Activated T-helper 1 cell treated with anti-CD3 and anti-CD28 coated beads, Interleukin-12 subunit alpha, Interleukin-12 subunit beta, Interleukin-2, Interleukin-4 antibody, amounts not matched to agents 30 ng/mL and 10 ng/mL and 1 ng/mL, durations not matched to agents 14 hours and 24 hours and 36 hours (primary cell): ENCODE data around the gene ATP6V1C2. TPM values are rescaled to one million over a fixed set of nuclear protein-coding genes. Genes with fewer than 3 reads are reported as not detected.

ENCODE experiments used
- DNase-seq: peaks from one replicate; pipeline ENCODE4 v3.0.0; 2021; ENCODE audit warnings: low spot score
- H3K27ac Mint-ChIP-seq: one replicate; pipeline ENCODE4 v1.8.0; 2021; ENCODE audit warnings: mild to moderate bottlenecking, mixed read lengths
- H3K27me3 Mint-ChIP-seq: one replicate; pipeline ENCODE4 v1.8.0; 2022; ENCODE audit warnings: mild to moderate bottlenecking, moderate library complexity, mixed read lengths; ENCODE audit not compliant: insufficient read depth
- H3K36me3 Mint-ChIP-seq: one replicate; pipeline ENCODE4 v1.8.0; 2021; ENCODE audit warnings: low read depth, mixed read lengths
- H3K4me1 Mint-ChIP-seq: one replicate; pipeline ENCODE4 v1.8.0; 2021; ENCODE audit warnings: low read depth, mixed read lengths
- H3K4me3 Mint-ChIP-seq: one replicate; pipeline ENCODE4 v1.8.0; 2021; ENCODE audit warnings: mild to moderate bottlenecking, moderate library complexity, mixed read lengths
- H3K9me3 Mint-ChIP-seq: one replicate; pipeline ENCODE4 v1.8.0; 2021; ENCODE audit warnings: mixed read lengths
- intact Hi-C: fragments of 100-400 bp; cut with micrococcal nuclease; formaldehyde crosslinking; loops from one replicate; pipeline ENCODE4 v1.15.1; 2024
- total RNA-seq: library from RNA; stranded (reverse); gene quantifications from 2 replicates; pipeline ENCODE4 v1.2.3, GENCODE V29; 2022

ATP6V1C2 gene
- total RNA-seq, 1 donor from 2014 or later: 0.05 TPM

DNA sequence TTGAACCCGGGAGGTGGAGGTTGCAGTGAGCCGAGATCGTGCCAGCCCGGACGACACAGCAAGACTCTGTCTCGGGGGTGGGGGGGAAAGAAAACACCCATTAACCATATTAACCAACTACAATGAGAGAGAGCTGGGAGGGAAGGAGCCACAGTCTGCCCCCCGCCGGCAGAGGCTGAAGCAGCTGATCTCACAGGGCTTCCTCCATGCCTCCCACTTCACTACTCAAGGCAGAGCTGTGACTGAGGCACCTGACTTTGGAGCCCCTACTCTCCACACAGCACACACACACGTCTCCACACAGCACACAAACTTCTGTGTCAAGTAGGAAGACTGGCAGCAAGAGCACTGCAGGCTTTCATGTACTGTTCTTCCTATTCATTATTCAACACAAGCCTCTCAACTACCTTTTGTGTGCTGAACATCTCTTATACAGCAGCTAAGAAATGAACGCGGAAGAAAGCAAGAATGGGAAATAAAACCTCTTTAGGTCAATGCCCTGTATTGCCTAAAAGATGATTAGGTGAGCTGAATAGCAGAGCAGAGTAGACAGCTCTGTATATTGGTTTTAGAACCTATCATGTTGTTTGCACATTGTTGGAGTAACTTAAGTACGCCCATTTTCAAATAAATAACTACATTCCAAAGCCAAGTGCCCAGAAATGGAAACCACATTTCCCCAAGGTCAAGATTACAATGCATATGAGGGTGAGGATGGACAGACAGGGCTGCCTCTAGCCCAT lies 65.0 kb downstream of the ATP6V1C2 start:
- peaks cover 62% of the 10 kb centered on the region for H3K36me3 Mint-ChIP-seq
- no peak for DNase-seq
- H3K9me3 Mint-ChIP-seq: no peaks in the 10 kb centered on the region
- intact Hi-C loops: no loop called here
- peaks cover 6% of the 10 kb centered on the region for H3K4me1 Mint-ChIP-seq
- H3K27ac Mint-ChIP-seq: no peak overlapping the region
- H3K4me3 Mint-ChIP-seq: no peak overlapping the region
- H3K27me3 Mint-ChIP-seq: no peaks in the 10 kb centered on the region

DNA sequence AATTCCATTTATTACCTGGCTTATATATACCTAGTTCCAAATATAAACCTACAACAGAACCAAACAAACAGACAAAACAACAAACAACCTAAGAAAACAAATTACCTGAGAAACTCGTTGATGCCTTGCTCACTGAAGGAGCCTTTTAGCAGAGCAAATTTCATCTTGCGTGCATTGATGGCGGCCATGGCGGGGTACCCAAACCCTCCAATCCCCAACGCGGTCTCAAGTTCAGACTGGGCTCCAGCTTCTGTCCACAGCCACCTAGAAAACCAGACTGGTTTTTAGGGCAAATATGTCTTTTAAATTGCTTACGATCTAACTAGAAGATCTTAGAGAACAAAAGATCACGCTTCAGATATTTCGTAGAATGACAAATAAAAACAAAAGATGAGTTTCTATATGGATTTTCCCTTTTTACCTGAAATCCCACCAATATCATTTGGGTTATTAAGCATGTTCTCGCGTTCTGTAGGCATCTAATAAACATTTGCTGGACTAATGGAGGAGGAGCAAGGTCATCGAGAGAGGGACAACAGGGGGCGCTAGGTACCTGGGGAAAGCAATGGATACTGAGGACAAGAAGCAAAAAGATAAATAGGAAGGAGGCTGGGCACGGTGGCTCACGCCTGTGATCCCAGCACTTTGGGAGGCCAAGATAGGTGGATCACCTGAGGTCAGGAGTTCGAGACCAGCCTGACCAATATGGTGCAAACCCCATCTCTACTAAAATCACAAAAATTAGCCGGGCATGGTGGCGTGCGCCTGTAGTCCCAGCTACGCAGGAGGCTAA lies 65.9 kb downstream of the ATP6V1C2 start:
- Mint-ChIP-seq H3K4me1 (peaks cover 9% of the 10 kb centered on the region), H3K27me3 (no peaks in the 10 kb centered on the region), H3K36me3 (peaks cover 64% of the 10 kb centered on the region), H3K4me3 (no peak overlapping the region), H3K27ac (no peak overlapping the region), H3K9me3 (no peaks in the 10 kb centered on the region)
- no peak for DNase-seq
- intact Hi-C loops: no loop called here

DNA sequence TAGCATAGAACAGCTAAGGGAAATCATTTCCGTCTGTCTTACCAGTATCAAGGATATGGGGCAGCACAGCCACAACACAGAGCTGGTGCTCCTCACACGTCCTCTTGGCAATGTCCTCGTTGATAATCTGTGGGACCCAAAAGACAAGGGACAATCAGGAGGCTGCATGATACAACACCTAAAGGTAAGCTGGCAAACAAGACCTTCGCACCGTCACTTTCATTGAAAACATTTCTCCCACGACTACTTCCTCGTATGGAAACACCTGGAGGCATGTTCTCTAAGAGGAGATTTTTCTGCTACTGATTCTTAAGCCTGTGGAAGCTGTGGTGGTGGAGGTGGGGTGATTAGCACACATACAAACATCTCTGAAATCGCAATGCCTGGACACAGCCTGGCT lies 67.4 kb downstream of the ATP6V1C2 start:
- Mint-ChIP-seq H3K36me3 (peaks cover 67% of the 10 kb centered on the region), H3K4me3 (no peak overlapping the region), H3K4me1 (peaks cover 14% of the 10 kb centered on the region), H3K9me3 (no peaks in the 10 kb centered on the region), H3K27ac (no peak overlapping the region), H3K27me3 (no peaks in the 10 kb centered on the region)
- intact Hi-C loops: no loop called here
- DNase-seq: no peak

DNA sequence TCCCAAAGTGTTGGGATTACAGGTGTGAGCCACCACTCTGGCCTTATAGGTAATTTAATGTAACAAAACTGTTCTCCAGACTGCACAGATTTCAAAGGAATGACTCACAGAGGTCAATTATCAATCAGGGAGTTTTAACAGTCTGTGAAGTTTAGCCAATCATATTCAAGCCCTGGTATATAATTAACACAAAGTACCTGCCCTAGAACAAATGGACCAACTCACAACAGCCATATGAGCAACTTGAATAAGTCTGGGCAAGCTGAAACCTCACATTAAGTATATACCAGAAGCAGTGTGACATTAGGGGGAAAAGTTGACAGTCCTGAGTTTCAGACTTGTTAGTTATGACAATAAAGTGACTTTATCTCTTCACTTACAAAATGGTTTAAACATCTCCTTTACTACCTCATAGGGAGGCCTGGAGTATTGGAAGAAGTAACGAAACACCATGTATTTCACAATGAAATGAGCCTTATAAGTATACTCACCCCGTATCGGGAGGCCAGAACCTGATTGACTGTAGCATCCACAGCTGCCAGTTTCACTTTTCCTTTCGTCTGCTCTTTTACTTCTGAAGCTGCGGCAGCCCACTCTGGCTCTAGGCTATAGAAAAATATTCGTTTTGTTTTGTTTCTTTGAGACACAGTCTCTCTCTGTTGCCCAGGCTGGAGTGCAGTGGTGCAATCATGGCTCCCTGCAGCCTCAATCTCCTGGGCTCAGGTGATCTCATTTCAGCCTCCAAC lies 69.0 kb downstream of the ATP6V1C2 start:
- Mint-ChIP-seq H3K27me3 (no peaks in the 10 kb centered on the region), H3K9me3 (no peaks in the 10 kb centered on the region), H3K4me3 (no peak overlapping the region), H3K36me3 (peaks cover 71% of the 10 kb centered on the region), H3K4me1 (peaks cover 15% of the 10 kb centered on the region), H3K27ac (no peak overlapping the region)
- DNase-seq: no peak
- intact Hi-C loops: no loop called here

DNA sequence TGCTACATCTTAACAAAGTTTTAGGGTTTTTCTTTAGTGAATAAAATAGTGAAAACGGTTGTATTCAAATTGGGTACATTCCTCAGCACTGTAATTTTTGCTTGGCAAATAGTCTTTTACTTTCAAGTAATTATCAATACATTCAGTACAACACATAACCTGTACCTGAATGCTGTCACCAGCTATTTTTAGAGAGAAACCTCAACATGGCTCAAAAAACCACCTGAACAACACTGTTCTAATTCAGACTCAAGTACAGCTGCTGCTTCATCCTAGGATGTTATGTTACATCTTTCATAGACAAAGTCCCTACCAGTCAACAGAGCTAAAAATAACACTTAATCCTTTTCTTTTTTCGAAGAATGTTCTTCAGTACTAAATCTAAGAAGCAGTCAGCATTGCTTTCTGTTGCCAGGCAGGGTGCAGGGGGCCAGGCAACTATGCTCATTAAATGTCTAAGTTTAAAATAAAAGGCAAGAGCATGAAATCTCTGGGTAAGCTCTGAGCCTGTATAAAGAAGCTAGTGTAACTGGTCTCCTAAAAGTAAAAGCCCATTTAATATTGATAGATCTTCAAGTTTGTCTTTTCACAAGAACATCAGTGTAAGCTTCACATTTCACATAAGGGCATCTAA lies 70.7 kb downstream of the ATP6V1C2 start:
- Mint-ChIP-seq H3K27ac (no peak overlapping the region), H3K27me3 (no peaks in the 10 kb centered on the region), H3K4me1 (peaks cover 19% of the 10 kb centered on the region), H3K4me3 (no peak overlapping the region), H3K36me3 (peaks cover 69% of the 10 kb centered on the region), H3K9me3 (no peaks in the 10 kb centered on the region)
- intact Hi-C loops: no loop called here
- DNase-seq: no peak

DNA sequence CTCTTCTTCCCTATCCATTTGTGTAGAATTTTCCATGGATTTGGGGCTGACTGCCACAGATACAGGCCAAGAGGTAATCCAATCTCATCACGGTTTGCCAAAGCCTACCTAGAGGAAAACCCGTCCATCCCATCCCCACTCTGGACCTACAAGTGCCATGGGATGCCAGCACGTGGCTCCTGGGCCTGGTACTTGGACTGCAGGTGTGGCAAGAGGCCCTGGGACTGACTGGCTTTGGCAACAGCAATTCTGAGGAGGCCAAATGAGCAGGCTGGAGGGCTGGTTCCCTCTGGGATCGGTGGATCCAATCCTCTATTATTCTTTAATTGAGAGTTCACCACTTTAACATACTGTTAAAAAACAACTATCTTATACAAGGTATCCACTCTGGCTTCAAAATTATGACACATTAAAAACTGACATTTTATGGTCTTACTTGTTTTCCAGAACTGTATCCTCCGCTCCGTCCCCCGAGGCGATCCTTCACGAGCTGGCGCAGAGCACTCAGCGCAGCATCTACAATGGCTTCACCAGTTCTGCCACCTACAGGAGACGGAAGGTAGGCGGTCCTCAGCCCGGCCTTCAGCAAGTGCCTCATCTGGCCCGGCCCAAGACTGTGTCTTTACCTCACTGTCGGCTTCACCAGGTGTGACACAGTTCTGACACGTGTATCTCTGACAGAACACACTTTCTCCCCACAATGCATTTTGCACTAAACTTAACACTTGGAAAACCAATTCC lies 71.4 kb downstream of the ATP6V1C2 start:
- peaks cover 65% of the 10 kb centered on the region for H3K36me3 Mint-ChIP-seq
- H3K27ac Mint-ChIP-seq: no peak overlapping the region
- no peaks in the 10 kb centered on the region for H3K27me3 Mint-ChIP-seq
- H3K9me3 Mint-ChIP-seq: no peaks in the 10 kb centered on the region
- no peak for DNase-seq
- no peak overlapping the region for H3K4me3 Mint-ChIP-seq
- intact Hi-C loops: no loop called here
- peaks cover 19% of the 10 kb centered on the region for H3K4me1 Mint-ChIP-seq

DNA sequence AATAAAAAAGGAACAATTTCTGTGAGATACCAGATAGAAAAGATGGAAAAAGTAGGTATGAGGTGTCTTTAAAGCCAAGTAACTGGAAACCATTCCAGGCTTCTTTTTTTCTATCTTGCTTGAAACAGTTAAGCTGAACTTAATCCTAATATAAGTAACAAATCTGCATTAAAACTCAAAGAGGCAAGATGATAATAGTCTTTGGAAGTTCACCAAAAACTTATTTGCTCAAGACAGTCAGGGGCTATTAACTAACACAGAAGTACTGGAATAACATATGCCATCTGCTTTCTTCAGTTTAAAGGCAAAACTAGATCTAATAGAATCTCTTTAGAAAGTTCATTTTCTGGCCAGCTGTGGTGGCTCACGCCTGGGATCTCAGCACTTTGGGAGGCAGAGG lies 72.4 kb downstream of the ATP6V1C2 start:
- H3K4me3 Mint-ChIP-seq: no peak overlapping the region
- no peak overlapping the region for H3K27ac Mint-ChIP-seq
- H3K27me3 Mint-ChIP-seq: no peaks in the 10 kb centered on the region
- H3K9me3 Mint-ChIP-seq: no peaks in the 10 kb centered on the region
- peaks cover 22% of the 10 kb centered on the region for H3K4me1 Mint-ChIP-seq
- H3K36me3 Mint-ChIP-seq: peaks cover 60% of the 10 kb centered on the region
- DNase-seq: no peak
- intact Hi-C loops: no loop called here

DNA sequence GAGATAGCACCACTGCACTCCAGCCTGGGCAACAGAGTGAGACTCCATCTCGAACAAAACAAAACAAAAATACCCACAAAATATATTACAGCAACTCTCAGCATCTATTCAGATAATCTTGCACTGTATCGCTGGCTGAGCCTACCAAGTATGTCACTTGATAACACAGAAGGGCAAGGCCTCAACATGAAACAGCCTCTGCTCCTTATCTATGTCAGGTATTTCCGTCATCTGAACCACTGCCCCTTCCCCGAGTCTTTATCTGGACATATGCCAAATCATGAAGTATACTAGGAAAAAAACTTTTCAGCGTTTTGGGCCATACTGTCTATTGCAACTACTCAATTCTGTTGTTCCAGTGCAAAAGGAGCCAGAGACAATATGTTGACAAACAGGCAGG lies 73.4 kb downstream of the ATP6V1C2 start:
- Mint-ChIP-seq H3K27ac (no peak overlapping the region), H3K9me3 (no peaks in the 10 kb centered on the region), H3K36me3 (peaks cover 55% of the 10 kb centered on the region), H3K4me1 (peaks cover 24% of the 10 kb centered on the region), H3K27me3 (no peaks in the 10 kb centered on the region), H3K4me3 (no peak overlapping the region)
- intact Hi-C loops: no loop called here
- DNase-seq: no peak

DNA sequence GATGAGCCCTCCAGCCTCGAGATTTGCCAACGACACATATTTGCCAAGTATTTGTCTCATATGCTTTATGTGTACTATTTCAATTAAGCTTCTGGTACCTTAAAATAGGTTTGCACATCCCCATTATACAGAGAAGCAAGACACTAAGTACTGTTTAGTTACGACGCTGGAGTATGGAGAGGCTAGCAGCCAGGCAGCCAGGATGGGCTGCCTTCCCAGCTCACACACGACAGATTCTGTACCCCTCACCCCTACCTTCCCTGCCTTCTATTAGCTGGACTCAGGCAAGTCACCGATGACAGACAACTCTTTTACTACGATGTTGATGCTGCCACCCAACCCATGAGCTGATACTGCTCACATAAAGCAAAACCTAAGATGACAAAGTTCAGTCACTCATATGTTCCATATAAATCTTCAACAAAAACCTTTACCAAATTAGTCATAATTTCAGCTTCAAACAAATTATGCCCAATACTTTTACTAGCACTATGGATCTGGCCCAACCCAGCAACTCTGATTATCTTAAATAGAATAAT lies 74.1 kb downstream of the ATP6V1C2 start:
- Mint-ChIP-seq H3K4me1 (peaks cover 24% of the 10 kb centered on the region), H3K4me3 (no peak overlapping the region), H3K36me3 (peaks cover 49% of the 10 kb centered on the region), H3K27ac (no peak overlapping the region), H3K27me3 (no peaks in the 10 kb centered on the region), H3K9me3 (no peaks in the 10 kb centered on the region)
- intact Hi-C loops: no loop called here
- DNase-seq: no peak

DNA sequence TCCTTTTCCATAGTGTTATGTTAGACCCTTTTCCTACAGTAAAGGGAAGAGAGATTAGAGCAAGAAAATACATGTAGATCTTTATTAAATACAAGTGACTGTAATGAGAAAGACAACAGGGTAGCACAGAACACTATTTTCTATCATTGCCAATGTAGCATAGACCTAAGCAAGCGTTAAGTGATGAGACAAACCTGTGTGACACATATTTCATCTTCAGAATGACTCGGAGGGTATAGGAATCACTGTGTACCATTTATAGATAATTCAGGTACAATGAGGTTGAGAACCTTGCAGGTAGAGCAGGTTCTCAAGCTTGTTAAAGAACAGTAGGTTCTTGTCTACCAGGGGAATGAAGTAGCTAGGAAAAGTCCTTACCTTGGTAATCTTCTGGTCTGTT lies 75.3 kb downstream of the ATP6V1C2 start:
- H3K36me3 Mint-ChIP-seq: peaks cover 40% of the 10 kb centered on the region
- no peaks in the 10 kb centered on the region for H3K9me3 Mint-ChIP-seq
- H3K27me3 Mint-ChIP-seq: no peaks in the 10 kb centered on the region
- peaks cover 15% of the 10 kb centered on the region for H3K4me1 Mint-ChIP-seq
- no peak overlapping the region for H3K27ac Mint-ChIP-seq
- H3K4me3 Mint-ChIP-seq: no peak overlapping the region
- intact Hi-C loops: no loop called here
- no peak for DNase-seq

DNA sequence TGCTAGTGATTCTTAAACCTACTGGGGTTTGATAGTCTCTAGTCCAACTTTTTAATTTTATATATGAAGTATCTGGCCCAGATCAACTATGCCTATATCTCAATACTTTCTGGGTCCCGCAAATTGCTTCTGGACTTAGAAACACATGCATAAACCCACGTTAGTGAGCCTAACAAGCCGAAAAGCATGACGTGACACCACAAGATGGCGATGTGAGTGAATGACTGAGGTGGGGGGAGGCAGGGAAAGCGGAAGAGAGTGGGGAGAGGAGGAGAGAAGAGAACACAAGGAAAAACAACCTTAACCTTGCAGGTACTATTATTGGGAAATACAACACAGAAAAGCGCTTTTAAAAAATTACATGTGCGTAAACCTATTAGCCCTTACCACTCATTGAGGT lies 77.4 kb downstream of the ATP6V1C2 start:
- Mint-ChIP-seq H3K36me3 (peaks cover 28% of the 10 kb centered on the region), H3K4me1 (peaks cover 18% of the 10 kb centered on the region), H3K4me3 (no peak overlapping the region), H3K9me3 (no peaks in the 10 kb centered on the region), H3K27ac (no peak overlapping the region), H3K27me3 (no peaks in the 10 kb centered on the region)
- no peak for DNase-seq
- intact Hi-C loops: no loop called here

DNA sequence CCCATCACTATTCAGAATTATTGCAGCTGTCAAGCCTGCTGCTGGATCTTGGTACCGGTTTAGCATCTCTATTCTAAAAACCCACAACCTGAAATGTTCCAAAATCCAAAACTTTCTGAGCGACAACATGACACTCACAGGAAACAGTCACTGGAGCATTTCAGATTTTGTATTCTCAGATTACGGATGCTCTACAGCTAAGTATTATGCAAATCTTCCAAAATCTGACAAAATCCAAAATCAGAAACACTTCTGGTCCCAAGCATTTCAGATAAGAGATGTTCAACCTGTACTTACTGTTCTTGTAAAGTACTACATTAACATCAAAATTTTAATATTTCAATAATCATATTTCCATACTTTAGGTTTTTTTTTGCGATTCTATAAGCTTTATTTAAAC lies 78.7 kb downstream of the ATP6V1C2 start:
- Mint-ChIP-seq H3K4me1 (peaks cover 18% of the 10 kb centered on the region), H3K27ac (no peak overlapping the region), H3K9me3 (no peaks in the 10 kb centered on the region), H3K27me3 (no peaks in the 10 kb centered on the region), H3K36me3 (peaks cover 26% of the 10 kb centered on the region), H3K4me3 (no peak overlapping the region)
- intact Hi-C loops: no loop called here
- DNase-seq: no peak
